Measurements from ENCODE around the gene GNG3. TPM values are rescaled to one million over a fixed set of nuclear protein-coding genes. Genes with fewer than 3 reads are reported as not detected.

GNG3 gene
- total RNA-seq, 4 donors from 2014 or later: 0.52 TPM; not detected in 3

DNA sequence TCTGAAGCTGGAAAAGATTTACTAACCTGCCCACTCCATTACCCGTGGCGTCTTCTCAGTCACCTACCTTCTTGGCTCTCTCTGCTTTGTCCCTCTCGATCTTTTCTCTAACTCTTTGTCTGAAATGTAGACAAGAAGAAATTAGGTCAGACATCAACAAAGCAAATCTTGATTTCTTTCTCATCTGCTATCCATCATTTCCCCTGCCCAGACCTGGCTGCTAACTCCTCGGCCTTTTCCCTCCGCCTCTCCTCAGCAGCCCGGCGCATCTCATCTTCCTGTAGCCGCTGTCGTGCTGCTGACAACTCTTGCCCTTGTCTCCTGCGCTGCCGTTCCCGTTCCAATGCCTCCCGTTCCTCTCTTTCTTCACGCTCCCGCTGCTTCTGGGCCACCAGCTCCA, 29.8 kb upstream of the GNG3 start:
- intact Hi-C loops (cut with DNase I; ENCODE audit: low total_unique reads): no loop called here
- no peak for DNase-seq
- H3K27ac ChIP-seq: peak overlapping the region in 1 of 2 donors; percentile 76
- no peaks in the 10 kb centered on the region for H3K27me3 ChIP-seq
- TF ChIP-seq POLR2A (IDR thresholded peaks at IDR 0.05): no peak
- TF ChIP-seq, protein P1, sequence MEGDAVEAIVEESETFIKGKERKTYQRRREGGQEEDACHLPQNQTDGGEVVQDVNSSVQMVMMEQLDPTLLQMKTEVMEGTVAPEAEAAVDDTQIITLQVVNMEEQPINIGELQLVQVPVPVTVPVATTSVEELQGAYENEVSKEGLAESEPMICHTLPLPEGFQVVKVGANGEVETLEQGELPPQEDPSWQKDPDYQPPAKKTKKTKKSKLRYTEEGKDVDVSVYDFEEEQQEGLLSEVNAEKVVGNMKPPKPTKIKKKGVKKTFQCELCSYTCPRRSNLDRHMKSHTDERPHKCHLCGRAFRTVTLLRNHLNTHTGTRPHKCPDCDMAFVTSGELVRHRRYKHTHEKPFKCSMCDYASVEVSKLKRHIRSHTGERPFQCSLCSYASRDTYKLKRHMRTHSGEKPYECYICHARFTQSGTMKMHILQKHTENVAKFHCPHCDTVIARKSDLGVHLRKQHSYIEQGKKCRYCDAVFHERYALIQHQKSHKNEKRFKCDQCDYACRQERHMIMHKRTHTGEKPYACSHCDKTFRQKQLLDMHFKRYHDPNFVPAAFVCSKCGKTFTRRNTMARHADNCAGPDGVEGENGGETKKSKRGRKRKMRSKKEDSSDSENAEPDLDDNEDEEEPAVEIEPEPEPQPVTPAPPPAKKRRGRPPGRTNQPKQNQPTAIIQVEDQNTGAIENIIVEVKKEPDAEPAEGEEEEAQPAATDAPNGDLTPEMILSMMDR (IDR thresholded peaks at IDR 0.05): no peak
- no peaks in the 10 kb centered on the region for H3K36me3 ChIP-seq
- H3K4me3 ChIP-seq: no peak overlapping the region
- no peaks in the 10 kb centered on the region for H3K9me3 ChIP-seq
- peaks cover 0 to 16% of the 10 kb centered on the region in 2 donors for H3K4me1 ChIP-seq

DNA sequence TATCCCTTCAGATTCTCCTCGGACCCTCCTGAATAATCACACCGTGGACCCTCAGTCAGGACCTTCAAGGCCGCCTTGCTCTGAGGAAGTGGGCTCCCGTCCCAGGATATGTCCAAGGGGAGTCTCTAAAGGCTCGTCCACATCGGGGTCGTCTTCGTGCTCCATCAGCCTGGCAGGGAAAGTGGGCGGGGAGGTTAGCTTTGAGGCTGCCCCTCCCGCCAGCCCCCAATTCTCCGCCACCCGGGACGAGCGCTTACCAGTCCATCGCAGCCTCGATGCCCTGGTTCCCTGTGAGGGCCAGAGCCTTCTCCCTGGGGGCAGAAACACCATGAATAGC, 29.1 kb upstream of the GNG3 start:
- Histone ChIP-seq H3K27ac (peak overlapping the region; percentile 76 to 87), H3K36me3 (no peaks in the 10 kb centered on the region), H3K9me3 (no peaks in the 10 kb centered on the region), H3K27me3 (no peaks in the 10 kb centered on the region), H3K4me3 (peak overlapping the region; percentile 64 to 98), H3K4me1 (peaks cover 0 to 16% of the 10 kb centered on the region in 2 donors)
- no peak for DNase-seq
- intact Hi-C loops (cut with DNase I; ENCODE audit: low total_unique reads): no loop called here
- TF ChIP-seq, protein P1 (IDR thresholded peaks at IDR 0.05): no peak
- TF ChIP-seq POLR2A (IDR thresholded peaks at IDR 0.05): no peak

DNA sequence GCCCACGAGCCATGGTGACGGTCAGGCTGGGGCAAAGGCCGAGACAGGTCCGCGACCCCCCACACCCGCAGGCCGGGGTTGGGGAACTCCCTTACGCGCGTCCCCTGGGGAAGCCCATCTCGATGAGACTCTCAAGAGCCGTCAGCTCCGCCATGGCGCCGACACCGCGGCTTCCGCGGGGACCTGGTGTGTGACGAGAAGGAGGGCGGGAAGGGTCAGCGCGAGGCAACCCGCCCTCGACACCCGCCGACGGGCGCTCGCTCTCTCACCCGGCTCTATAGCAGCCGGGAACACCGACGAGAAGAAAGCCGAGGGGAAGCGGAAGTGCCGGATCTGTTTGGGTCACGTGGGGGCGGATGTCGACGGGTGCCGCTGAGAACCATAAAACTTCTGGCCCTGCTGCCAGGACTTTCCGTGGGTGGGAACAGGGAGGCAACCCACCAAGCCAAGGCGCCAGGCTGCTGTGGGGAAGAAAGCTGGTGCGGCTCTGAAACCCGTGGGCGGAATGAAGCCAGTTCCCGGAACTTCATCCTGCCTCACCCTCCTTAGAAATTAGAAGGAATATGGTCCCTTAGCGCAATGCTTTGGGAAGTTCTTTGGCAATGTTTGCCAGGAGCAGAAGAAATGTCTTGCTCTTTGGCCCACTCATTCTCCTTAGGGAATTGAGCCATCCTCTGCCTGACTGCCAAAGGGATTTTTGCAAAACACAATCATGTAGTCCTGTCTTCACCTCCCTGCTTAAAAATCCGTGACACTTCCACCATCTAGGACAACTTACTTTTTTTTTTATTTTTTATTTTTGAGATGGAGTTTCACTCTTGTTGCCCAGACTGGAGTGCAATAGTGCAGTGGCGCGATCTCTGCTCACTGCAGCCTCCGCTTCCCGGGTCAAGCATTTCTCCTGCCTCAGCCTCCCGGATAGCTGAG, 28.4 kb upstream of the GNG3 start, which contains the start of gene UBXN1:
Gene UBXN1 (minus strand): TSS at position 304 of the 927 bp plus-strand sequence. CDS start 150 bp downstream, at position 154.
- TF ChIP-seq POLR2A (IDR thresholded peaks at IDR 0.05): peak; percentile 51 to 53
- TF ChIP-seq, protein P1 (IDR thresholded peaks at IDR 0.05): no peak
- peak within 1 kb of the TSS; percentile 76 to 87 for H3K27ac ChIP-seq
- H3K4me3 ChIP-seq: peak within 1 kb of the TSS; percentile 64 to 98
- peak; percentile 91 to 93 for DNase-seq
- no peaks in the 10 kb centered on the region for H3K9me3 ChIP-seq
- intact Hi-C loops (cut with DNase I; ENCODE audit: low total_unique reads): no loop called here
- H3K4me1 ChIP-seq: peaks cover 0 to 16% of the 10 kb centered on the region in 2 donors
- H3K36me3 ChIP-seq: no peaks in the 10 kb centered on the region
- H3K27me3 ChIP-seq: no peaks in the 10 kb centered on the region

DNA sequence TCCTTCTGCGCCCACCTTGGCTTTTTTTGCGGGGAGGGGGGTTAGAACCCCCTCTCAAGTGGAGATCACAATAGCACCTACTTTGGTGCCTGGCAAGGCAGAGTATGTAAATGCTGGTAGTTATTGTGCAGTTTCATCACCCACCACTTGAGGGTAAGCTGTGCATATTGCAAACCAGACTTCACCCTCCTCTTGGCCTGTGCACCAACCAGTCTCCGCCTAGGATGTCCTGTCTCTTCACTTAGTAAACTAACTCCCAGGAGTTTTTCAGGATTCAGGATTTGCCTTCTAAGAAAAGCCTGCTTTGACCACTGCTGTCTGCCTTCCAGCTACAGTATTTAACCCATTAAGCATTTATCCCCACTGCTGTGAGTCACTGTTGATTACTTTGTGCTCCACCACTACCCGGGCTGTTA, 26.6 kb upstream of the GNG3 start:
- DNase-seq: peak in 1 of 2 donors; percentile 66
- no peak for TF ChIP-seq POLR2A (IDR thresholded peaks at IDR 0.05)
- TF ChIP-seq, protein P1 (IDR thresholded peaks at IDR 0.05): peak; percentile 44 to 74 (median 54)
- H3K4me1 ChIP-seq: peaks cover 0 to 16% of the 10 kb centered on the region in 2 donors
- H3K36me3 ChIP-seq: no peaks in the 10 kb centered on the region
- no peaks in the 10 kb centered on the region for H3K27me3 ChIP-seq
- intact Hi-C loops (cut with DNase I; ENCODE audit: low total_unique reads): no loop called here
- no peak overlapping the region for H3K4me3 ChIP-seq
- H3K9me3 ChIP-seq: no peaks in the 10 kb centered on the region
- H3K27ac ChIP-seq: peak overlapping the region; percentile 49 to 64

DNA sequence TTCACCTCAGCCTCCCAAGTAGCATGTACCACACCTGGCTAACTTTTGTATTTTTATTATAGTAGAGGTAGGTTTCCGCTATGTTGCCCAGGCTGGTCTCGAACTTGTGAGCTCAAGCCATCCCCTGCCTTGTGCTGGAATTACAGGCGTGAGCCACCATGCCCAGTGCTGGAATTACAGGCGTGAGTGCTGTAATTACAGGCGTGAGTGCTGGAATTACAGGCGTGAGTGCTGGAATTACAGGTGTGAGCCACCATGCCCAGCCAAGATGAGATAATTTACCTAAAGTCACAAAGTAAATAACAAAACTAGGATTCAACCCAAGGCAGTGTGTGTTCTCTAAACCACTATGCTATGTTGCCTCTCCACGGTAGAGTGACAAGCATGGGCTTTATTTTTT, 25.0 kb upstream of the GNG3 start:
- H3K4me1 ChIP-seq: peaks cover 0 to 15% of the 10 kb centered on the region in 2 donors
- intact Hi-C loops (cut with DNase I; ENCODE audit: low total_unique reads): no loop called here
- no peaks in the 10 kb centered on the region for H3K27me3 ChIP-seq
- no peak for DNase-seq
- H3K27ac ChIP-seq: no peak overlapping the region
- no peaks in the 10 kb centered on the region for H3K36me3 ChIP-seq
- TF ChIP-seq POLR2A (IDR thresholded peaks at IDR 0.05): no peak
- TF ChIP-seq, protein P1 (IDR thresholded peaks at IDR 0.05): no peak
- H3K4me3 ChIP-seq: no peak overlapping the region
- H3K9me3 ChIP-seq: no peaks in the 10 kb centered on the region

Measured in uterus (tissue), 4 donors.